Cardiac fibroblast (primary cell): Measurements from ENCODE around the gene GPX6.
"Not testable (repeated sequence)": the region's sequence is repeated elsewhere in the genome, so short reads cannot be mapped to it uniquely, and the experiment has no call there.

Experiments
- DNase-seq, 2 donors: peaks; one replicate each; pipeline versions ENCODE4 v3.0.0 to v3.0.0-alpha.2; 2010; ENCODE audit warnings: low read depth in 2 of 2
- H3K4me3 ChIP-seq, 2 donors: replicated peaks in 1 of 2; 1 replicate in 1 of 2; 2 replicates in 1 of 2; pipeline ENCODE4 v1.5.1; 2011; ENCODE audit warnings: low read depth in 2 of 2, low read length in 2 of 2, mild to moderate bottlenecking in 2 of 2, moderate library complexity in 1 of 2
- CTCF ChIP-seq: IDR thresholded peaks from one replicate; pipeline ENCODE4 v1.5.1; 2011; ENCODE audit warnings: low read depth, mild to moderate bottlenecking, low read length, inconsistent platforms

The GPX6 gene

GRCh38 chr6:28478518-28478917 lies 37.1 kb downstream of the GPX6 start:
- H3K4me3 ChIP-seq: no peak overlapping the region
- no peak for DNase-seq
- TF ChIP-seq CTCF: no peak

- TF ChIP-seq CTCF: no peak
- peak; percentile 86 to 96 for DNase-seq
- H3K4me3 ChIP-seq: peak overlapping the region; percentile 24 to 56
Measured at GRCh38 chr6:28474441-28475219, 41.0 kb downstream of the GPX6 start.

GRCh38 chr6:28469153-28469745 lies 46.3 kb downstream of the GPX6 start:
- not testable (repeated sequence) for DNase-seq

GRCh38 chr6:28468056-28468455 lies 47.5 kb downstream of the GPX6 start:
- no peak for TF ChIP-seq CTCF
- DNase-seq: no peak

More at GRCh38 chr6:28469153-28469745, 46.3 kb downstream of the GPX6 start:
- not testable (repeated sequence) for H3K4me3 ChIP-seq

GRCh38 chr6:28462401-28462800 lies 53.2 kb downstream of the GPX6 start:
- H3K4me3 ChIP-seq: no peak overlapping the region
- TF ChIP-seq CTCF: no peak
- no peak for DNase-seq

More at GRCh38 chr6:28468056-28468455, 47.5 kb downstream of the GPX6 start:
- no peak overlapping the region for H3K4me3 ChIP-seq

- no peak for TF ChIP-seq CTCF
- no peak for DNase-seq
- no peak overlapping the region for H3K4me3 ChIP-seq
Measured at GRCh38 chr6:28458568-28458967, 57.0 kb downstream of the GPX6 start.
